NCI-H1105 (cell line): ENCODE results near the gene TMPRSS12.
A peak's percentile ranks its signal among the peaks of the same experiment; 100 is the strongest.
"Not testable (repeated sequence)": the region's sequence is repeated elsewhere in the genome, so short reads cannot be mapped to it uniquely, and the experiment has no call there.

Experiments
- DNase-seq: peaks from one replicate; lab custom pipeline; 2025; lab: John Stamatoyannopoulos, UW

Gene TMPRSS12

GRCh38 chr12:50859621-50860310 lies 17.0 kb downstream of the TMPRSS12 start:
- no peak for DNase-seq

- no peak for DNase-seq
Measured at GRCh38 chr12:50862316-50862715, 19.6 kb downstream of the TMPRSS12 start.

- no peak for DNase-seq
Measured at GRCh38 chr12:50865266-50865665, 22.5 kb downstream of the TMPRSS12 start.

GRCh38 chr12:50868881-50869280 lies 26.2 kb downstream of the TMPRSS12 start:
- not testable (repeated sequence) for DNase-seq

GRCh38 chr12:50882563-50882962 lies 39.8 kb downstream of the TMPRSS12 start:
- no peak for DNase-seq

- no peak for DNase-seq
Measured at GRCh38 chr12:50887191-50887590, 44.5 kb downstream of the TMPRSS12 start.

GRCh38 chr12:50888666-50889065 lies 45.9 kb downstream of the TMPRSS12 start:
- no peak for DNase-seq

GRCh38 chr12:50894241-50894640 lies 51.5 kb downstream of the TMPRSS12 start:
- no peak for DNase-seq

- no peak for DNase-seq
Measured at GRCh38 chr12:50901685-50902113, 59.0 kb downstream of the TMPRSS12 start.

- DNase-seq, result not testable (repeated sequence)
Measured at GRCh38 chr12:50908479-50908878, 65.8 kb downstream of the TMPRSS12 start.

GRCh38 chr12:50912361-50912760 lies 69.6 kb downstream of the TMPRSS12 start:
- DNase-seq, result not testable (repeated sequence)

GRCh38 chr12:50913224-50913623 lies 70.5 kb downstream of the TMPRSS12 start:
- DNase-seq, result no peak

GRCh38 chr12:50914872-50915484 lies 72.3 kb downstream of the TMPRSS12 start:
- no peak for DNase-seq

GRCh38 chr12:50916292-50916691 lies 73.6 kb downstream of the TMPRSS12 start:
- DNase-seq, result no peak

- no peak for DNase-seq
Measured at GRCh38 chr12:50918584-50919316, 76.0 kb downstream of the TMPRSS12 start.

GRCh38 chr12:50922820-50923219 lies 80.1 kb downstream of the TMPRSS12 start:
- no peak for DNase-seq

GRCh38 chr12:50923361-50924130 lies 80.8 kb downstream of the TMPRSS12 start:
- DNase-seq, result no peak

- DNase-seq, result no peak
Measured at GRCh38 chr12:50924131-50924438, 81.4 kb downstream of the TMPRSS12 start.

GRCh38 chr12:50924439-50925341 lies 82.0 kb downstream of the TMPRSS12 start:
- peak; percentile 83 for DNase-seq

GRCh38 chr12:50925342-50925651 lies 82.6 kb downstream of the TMPRSS12 start:
- no peak for DNase-seq

- no peak for DNase-seq
Measured at GRCh38 chr12:50925920-50926319, 83.2 kb downstream of the TMPRSS12 start.

GRCh38 chr12:50926415-50926814 lies 83.7 kb downstream of the TMPRSS12 start:
- no peak for DNase-seq
